GM23338 (cell line): ENCODE measurements around the gene HEY2. TPM values are rescaled to one million over a fixed set of nuclear protein-coding genes. Genes with fewer than 3 reads are reported as not detected.

Experiments used
- ATAC-seq: fragments of 200-7000 bp; cut with Tn5 transposase; 3 replicates; pipeline ENCODE4 v1.9.1; 2020
- DNase-seq: peaks from one replicate; pipeline ENCODE4 v3.0.0-alpha.2; 2015; ENCODE audit warnings: low spot score
- H2AFZ ChIP-seq: fragments of 200-600 bp; sonication (generic); 2 replicates; pipeline ENCODE4 v1.8.0; 2016; ENCODE audit warnings: antibody characterized with exemption, mild to moderate bottlenecking, moderate library complexity
- H3F3A ChIP-seq: fragments of 200-600 bp; sonication (generic); replicated peaks from 2 replicates; pipeline ENCODE4 v1.8.0; 2017; ENCODE audit warnings: antibody characterized with exemption, mixed run types, low read depth
- H3K27ac ChIP-seq: fragments of 200-600 bp; sonication (generic); 2 replicates; pipeline ENCODE4 v1.6.1; 2016; ENCODE audit warnings: low read depth
- H3K27me3 ChIP-seq: fragments of 200-600 bp; sonication (generic); 2 replicates; pipeline ENCODE4 v1.8.0; 2016; ENCODE audit warnings: mild to moderate bottlenecking, mixed run types, moderate library complexity; ENCODE audit not compliant: insufficient read depth
- H3K36me3 ChIP-seq: fragments of 200-600 bp; sonication (generic); 2 replicates; pipeline ENCODE4 v1.8.0; 2016; ENCODE audit warnings: mild to moderate bottlenecking; ENCODE audit not compliant: insufficient read depth
- H3K4me1 ChIP-seq: fragments of 200-600 bp; sonication (generic); 2 replicates; pipeline ENCODE4 v1.8.0; 2016; ENCODE audit warnings: mild to moderate bottlenecking, moderate library complexity; ENCODE audit not compliant: insufficient read depth
- H3K4me2 ChIP-seq: fragments of 200-600 bp; sonication (generic); 2 replicates; pipeline ENCODE4 v1.7.1; 2017; ENCODE audit warnings: mixed run types
- H3K4me3 ChIP-seq: fragments of 200-600 bp; sonication (generic); 2 replicates; pipeline ENCODE4 v1.6.1; 2016; ENCODE audit warnings: mixed run types
- H3K79me2 ChIP-seq: fragments of 200-600 bp; sonication (generic); replicated peaks from 2 replicates; pipeline ENCODE4 v1.8.0; 2017; ENCODE audit warnings: mild to moderate bottlenecking; ENCODE audit not compliant: insufficient read depth
- H3K9me2 ChIP-seq: fragments of 200-600 bp; sonication (generic); 2 replicates; pipeline ENCODE4 v1.8.0; 2017; ENCODE audit not compliant: insufficient read depth
- H4K20me1 ChIP-seq: fragments of 200-600 bp; sonication (generic); replicated peaks from 2 replicates; pipeline ENCODE4 v1.8.0; 2017; ENCODE audit warnings: mild to moderate bottlenecking; ENCODE audit not compliant: insufficient read depth
- H3K27ac Mint-ChIP-seq: 2 replicates; pipeline ENCODE4 v1.8.0; 2020; ENCODE audit warnings: inconsistent platforms, mild to moderate bottlenecking, moderate library complexity, mixed read lengths
- H3K27me3 Mint-ChIP-seq: 3 replicates; pipeline ENCODE4 v1.8.0; 2022; ENCODE audit warnings: low read depth, mild to moderate bottlenecking, moderate library complexity, mixed read lengths, inconsistent platforms; ENCODE audit not compliant: insufficient read depth, poor library complexity
- H3K36me3 Mint-ChIP-seq: 3 replicates; pipeline ENCODE4 v1.8.0; 2021; ENCODE audit warnings: low read depth, mild to moderate bottlenecking, inconsistent platforms, moderate library complexity, mixed read lengths
- H3K4me1 Mint-ChIP-seq: 3 replicates; pipeline ENCODE4 v1.8.0; 2020; ENCODE audit warnings: mild to moderate bottlenecking, inconsistent platforms, mixed read lengths
- H3K4me3 Mint-ChIP-seq: 3 replicates; pipeline ENCODE4 v1.8.0; 2021; ENCODE audit warnings: moderate library complexity, mild to moderate bottlenecking, inconsistent platforms, mixed read lengths
- H3K9me3 Mint-ChIP-seq: 3 replicates; pipeline ENCODE4 v1.8.0; 2020; ENCODE audit warnings: moderate library complexity, mild to moderate bottlenecking, inconsistent platforms, mixed read lengths
- CREB1 ChIP-seq: fragments of 250-450 bp; sonication (Bioruptor Pico); IDR thresholded peaks from 2 replicates; pipeline ENCODE4 v1.5.0; 2020; ENCODE audit warnings: low read depth, mild to moderate bottlenecking, moderate library complexity
- EZH2 ChIP-seq: fragments of 200-600 bp; sonication (generic); IDR thresholded peaks from one replicate; pipeline ENCODE4 v1.8.0; 2017; ENCODE audit warnings: antibody characterized with exemption, mild to moderate bottlenecking, low read depth; ENCODE audit not compliant: unreplicated experiment
- EZH2phosphoT487 ChIP-seq: fragments of 200-600 bp; sonication (generic); IDR thresholded peaks from one replicate; pipeline ENCODE4 v1.8.1; 2018; ENCODE audit warnings: antibody characterized with exemption; ENCODE audit not compliant: unreplicated experiment
- NANOG ChIP-seq: IDR thresholded peaks from 2 replicates; pipeline ENCODE4 v1.6.1; 2016; ENCODE audit warnings: antibody characterized with exemption, borderline replicate concordance
- POLR2AphosphoS5 ChIP-seq: IDR thresholded peaks from 2 replicates; pipeline ENCODE4 v1.6.1; 2016; ENCODE audit warnings: antibody characterized with exemption, low read depth
- STAT1 ChIP-seq: IDR thresholded peaks from one replicate; pipeline ENCODE4 v1.6.1; 2016; ENCODE audit warnings: antibody characterized with exemption; ENCODE audit not compliant: unreplicated experiment
- ZNF331 ChIP-seq: fragments of 250-450 bp; sonication (Bioruptor Pico); IDR thresholded peaks from 2 replicates; pipeline ENCODE4 v1.5.0; 2020; ENCODE audit warnings: low read depth, mild to moderate bottlenecking, moderate library complexity
- polyA plus RNA-seq: library from polyadenylated mRNA; unstranded; fragments of >200 nt; fragmentation: Nextera tagmentation; extraction: Ambion mirVana; gene quantifications from 2 replicates; pipeline ENCODE4 v1.2.1, GENCODE V29; 2016
- total RNA-seq: library from RNA; depleted of rRNA; stranded (reverse); fragments of >200 nt; shearing (Covaris generic); gene quantifications from 2 replicates; pipeline ENCODE4 v1.2.3, GENCODE V29; 2014
- TF ChIP-seq, protein P1 (sequence below): IDR thresholded peaks from one replicate; pipeline ENCODE4 v1.6.1; 2018; ENCODE audit warnings: antibody characterized with exemption; ENCODE audit not compliant: unreplicated experiment
- TF ChIP-seq, protein P2 (sequence below): IDR thresholded peaks from 2 replicates; pipeline ENCODE4 v1.6.1; 2016; ENCODE audit warnings: antibody characterized with exemption
- TF ChIP-seq, protein P3 (sequence below), 2 experiments: fragments of 200-600 bp in 1 of 2; sonication (generic) in 1 of 2; conservative IDR thresholded peaks; 2 replicates each; pipeline versions ENCODE4 v1.5.1 to v1.6.1; 2016 to 2017; ENCODE audit warnings: antibody characterized with exemption in 2 of 2, low read depth in 2 of 2, mild to moderate bottlenecking in 2 of 2, moderate library complexity in 1 of 2

Gene HEY2
- total and polyA plus RNA-seq, 2 experiments from 2014 or later = 4.3 to 8.5 TPM

DNA sequence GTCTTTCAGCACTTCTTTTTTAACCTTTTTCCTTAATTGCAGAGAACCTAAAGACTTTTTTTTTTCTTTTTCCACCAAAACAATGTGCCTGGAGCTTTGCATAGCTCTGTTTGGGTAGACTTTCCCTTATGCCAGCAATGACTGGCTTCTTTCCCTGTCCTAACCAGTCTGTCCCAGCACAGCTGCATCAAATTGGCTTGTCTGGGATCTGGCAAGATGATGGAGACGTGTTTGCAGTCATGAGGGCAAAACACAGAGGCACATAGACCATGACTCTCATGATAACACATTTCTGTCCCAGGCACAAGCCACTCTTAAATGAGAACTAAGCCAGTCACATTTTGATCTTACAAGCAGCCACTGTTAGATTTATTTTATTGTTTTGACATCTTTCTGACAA, 16.5 kb downstream of the HEY2 start:
- no peak overlapping the region for H3K4me3 ChIP-seq
- no peak overlapping the region for H2AFZ ChIP-seq
- H3K27ac Mint-ChIP-seq = no peak overlapping the region
- H3K4me1 Mint-ChIP-seq = peaks cover 8% of the 10 kb centered on the region
- TF ChIP-seq CREB1 (CRISPR knock-in tag) (no peak), POLR2AphosphoS5 (no peak), EZH2phosphoT487 (no peak), NANOG (no peak)
- H3K4me3 Mint-ChIP-seq = no peak overlapping the region
- peaks cover 5% of the 10 kb centered on the region; the same call in 2 of the 3 replicates for H3K36me3 Mint-ChIP-seq
- H3F3A ChIP-seq = no peaks in the 10 kb centered on the region
- no peak overlapping the region for H3K4me2 ChIP-seq
- no peak overlapping the region for H3K27ac ChIP-seq
- DNase-seq = no peak
- peaks cover 4% of the 10 kb centered on the region; the same call in 2 of the 3 replicates for H3K9me3 Mint-ChIP-seq
- no peak for ATAC-seq
- H3K27me3 Mint-ChIP-seq = peaks cover 2% of the 10 kb centered on the region
- H3K4me1 ChIP-seq = no peaks in the 10 kb centered on the region; the same call in none of the 2 replicates
- H3K9me2 ChIP-seq = no peaks in the 10 kb centered on the region
- no peaks in the 10 kb centered on the region for H4K20me1 ChIP-seq
- H3K79me2 ChIP-seq = no peaks in the 10 kb centered on the region
- H3K27me3 ChIP-seq = no peaks in the 10 kb centered on the region
- H3K36me3 ChIP-seq = no peaks in the 10 kb centered on the region

DNA sequence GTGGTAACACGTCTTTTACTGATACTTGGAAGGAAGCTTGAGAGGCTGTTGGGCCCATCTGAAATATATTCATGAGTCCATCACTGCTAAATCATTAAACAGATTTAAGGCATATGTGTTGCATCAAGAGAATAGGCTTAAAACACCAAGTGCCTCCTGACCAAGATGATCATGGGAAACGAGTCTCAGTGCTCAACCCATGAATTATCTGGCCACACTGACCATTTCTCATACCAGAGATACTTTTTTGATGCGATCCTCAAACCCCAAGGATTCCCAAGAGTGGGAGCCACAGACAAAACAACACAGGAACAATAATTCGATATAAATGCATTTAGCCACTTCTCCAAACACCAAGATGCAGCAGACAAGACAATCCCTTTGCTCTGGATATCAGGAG, 17.2 kb downstream of the HEY2 start:
- no peaks in the 10 kb centered on the region for H3K9me2 ChIP-seq
- no peaks in the 10 kb centered on the region for H4K20me1 ChIP-seq
- no peak overlapping the region for H2AFZ ChIP-seq
- Mint-ChIP-seq H3K27ac (no peak overlapping the region), H3K4me1 (peaks cover 8% of the 10 kb centered on the region), H3K4me3 (no peak overlapping the region), H3K36me3 (peaks cover 5% of the 10 kb centered on the region; the same call in 2 of the 3 replicates), H3K27me3 (peaks cover 2% of the 10 kb centered on the region), H3K9me3 (peaks cover 8% of the 10 kb centered on the region; the same call in 2 of the 3 replicates)
- H3K4me2 ChIP-seq = no peak overlapping the region
- no peak overlapping the region for H3K27ac ChIP-seq
- DNase-seq (no peak), ATAC-seq (no peak)
- H3K4me3 ChIP-seq = no peak overlapping the region
- H3K79me2 ChIP-seq = no peaks in the 10 kb centered on the region
- no peaks in the 10 kb centered on the region for H3K36me3 ChIP-seq
- H3K4me1 ChIP-seq = no peaks in the 10 kb centered on the region; the same call in 1 of the 2 replicates
- no peaks in the 10 kb centered on the region for H3K27me3 ChIP-seq
- H3F3A ChIP-seq = no peaks in the 10 kb centered on the region
- TF ChIP-seq, protein P1, sequence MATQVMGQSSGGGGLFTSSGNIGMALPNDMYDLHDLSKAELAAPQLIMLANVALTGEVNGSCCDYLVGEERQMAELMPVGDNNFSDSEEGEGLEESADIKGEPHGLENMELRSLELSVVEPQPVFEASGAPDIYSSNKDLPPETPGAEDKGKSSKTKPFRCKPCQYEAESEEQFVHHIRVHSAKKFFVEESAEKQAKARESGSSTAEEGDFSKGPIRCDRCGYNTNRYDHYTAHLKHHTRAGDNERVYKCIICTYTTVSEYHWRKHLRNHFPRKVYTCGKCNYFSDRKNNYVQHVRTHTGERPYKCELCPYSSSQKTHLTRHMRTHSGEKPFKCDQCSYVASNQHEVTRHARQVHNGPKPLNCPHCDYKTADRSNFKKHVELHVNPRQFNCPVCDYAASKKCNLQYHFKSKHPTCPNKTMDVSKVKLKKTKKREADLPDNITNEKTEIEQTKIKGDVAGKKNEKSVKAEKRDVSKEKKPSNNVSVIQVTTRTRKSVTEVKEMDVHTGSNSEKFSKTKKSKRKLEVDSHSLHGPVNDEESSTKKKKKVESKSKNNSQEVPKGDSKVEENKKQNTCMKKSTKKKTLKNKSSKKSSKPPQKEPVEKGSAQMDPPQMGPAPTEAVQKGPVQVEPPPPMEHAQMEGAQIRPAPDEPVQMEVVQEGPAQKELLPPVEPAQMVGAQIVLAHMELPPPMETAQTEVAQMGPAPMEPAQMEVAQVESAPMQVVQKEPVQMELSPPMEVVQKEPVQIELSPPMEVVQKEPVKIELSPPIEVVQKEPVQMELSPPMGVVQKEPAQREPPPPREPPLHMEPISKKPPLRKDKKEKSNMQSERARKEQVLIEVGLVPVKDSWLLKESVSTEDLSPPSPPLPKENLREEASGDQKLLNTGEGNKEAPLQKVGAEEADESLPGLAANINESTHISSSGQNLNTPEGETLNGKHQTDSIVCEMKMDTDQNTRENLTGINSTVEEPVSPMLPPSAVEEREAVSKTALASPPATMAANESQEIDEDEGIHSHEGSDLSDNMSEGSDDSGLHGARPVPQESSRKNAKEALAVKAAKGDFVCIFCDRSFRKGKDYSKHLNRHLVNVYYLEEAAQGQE = no peak
- TF ChIP-seq, protein P2, sequence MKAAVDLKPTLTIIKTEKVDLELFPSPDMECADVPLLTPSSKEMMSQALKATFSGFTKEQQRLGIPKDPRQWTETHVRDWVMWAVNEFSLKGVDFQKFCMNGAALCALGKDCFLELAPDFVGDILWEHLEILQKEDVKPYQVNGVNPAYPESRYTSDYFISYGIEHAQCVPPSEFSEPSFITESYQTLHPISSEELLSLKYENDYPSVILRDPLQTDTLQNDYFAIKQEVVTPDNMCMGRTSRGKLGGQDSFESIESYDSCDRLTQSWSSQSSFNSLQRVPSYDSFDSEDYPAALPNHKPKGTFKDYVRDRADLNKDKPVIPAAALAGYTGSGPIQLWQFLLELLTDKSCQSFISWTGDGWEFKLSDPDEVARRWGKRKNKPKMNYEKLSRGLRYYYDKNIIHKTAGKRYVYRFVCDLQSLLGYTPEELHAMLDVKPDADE = no peak
- TF ChIP-seq CREB1 (CRISPR knock-in tag) (no peak), EZH2 (no peak), STAT1 (no peak), NANOG (no peak), ZNF331 (no peak), POLR2AphosphoS5 (no peak)
- TF ChIP-seq, protein P3, sequence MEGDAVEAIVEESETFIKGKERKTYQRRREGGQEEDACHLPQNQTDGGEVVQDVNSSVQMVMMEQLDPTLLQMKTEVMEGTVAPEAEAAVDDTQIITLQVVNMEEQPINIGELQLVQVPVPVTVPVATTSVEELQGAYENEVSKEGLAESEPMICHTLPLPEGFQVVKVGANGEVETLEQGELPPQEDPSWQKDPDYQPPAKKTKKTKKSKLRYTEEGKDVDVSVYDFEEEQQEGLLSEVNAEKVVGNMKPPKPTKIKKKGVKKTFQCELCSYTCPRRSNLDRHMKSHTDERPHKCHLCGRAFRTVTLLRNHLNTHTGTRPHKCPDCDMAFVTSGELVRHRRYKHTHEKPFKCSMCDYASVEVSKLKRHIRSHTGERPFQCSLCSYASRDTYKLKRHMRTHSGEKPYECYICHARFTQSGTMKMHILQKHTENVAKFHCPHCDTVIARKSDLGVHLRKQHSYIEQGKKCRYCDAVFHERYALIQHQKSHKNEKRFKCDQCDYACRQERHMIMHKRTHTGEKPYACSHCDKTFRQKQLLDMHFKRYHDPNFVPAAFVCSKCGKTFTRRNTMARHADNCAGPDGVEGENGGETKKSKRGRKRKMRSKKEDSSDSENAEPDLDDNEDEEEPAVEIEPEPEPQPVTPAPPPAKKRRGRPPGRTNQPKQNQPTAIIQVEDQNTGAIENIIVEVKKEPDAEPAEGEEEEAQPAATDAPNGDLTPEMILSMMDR (conservative IDR thresholded peaks at IDR 0.05; ENCODE audit: low read depth in 2 of 2) = no peak
